HEK293 (cell line): ENCODE results near the gene EVX1.

Source experiments
- CTCF ChIA-PET: fragments of 350-600 bp; formaldehyde crosslinking; extraction: SDS; loops from one replicate; lab custom pipeline; 2021; ENCODE audit warnings: antibody characterized with exemption; lab: Yijun Ruan, JAX
- POLR2A ChIA-PET: fragments of 300-600 bp; formaldehyde crosslinking; extraction: SDS; loops from one replicate; lab custom pipeline; 2020; ENCODE audit warnings: antibody characterized with exemption, inconsistent platforms; lab: Yijun Ruan, JAX
- H3K27ac ChIP-seq: fragments of 200-500 bp; sonication (Bioruptor generic); 2 replicates; pipeline ENCODE4 v1.5.1; 2014; ENCODE audit warnings: low read depth, low read length, control low read depth, inconsistent platforms; ENCODE audit errors: extremely low read depth
- H3K36me3 ChIP-seq, 2 experiments: fragments of 200-500 bp in 1 of 2; sonication (Bioruptor generic) in 1 of 2; 1 replicate in 1 of 2; 2 replicates in 1 of 2; pipeline ENCODE4 v1.5.1; 2014 to 2017; ENCODE audit warnings: inconsistent platforms in 2 of 2, low read length in 2 of 2; ENCODE audit not compliant: control insufficient read depth in 2 of 2, insufficient read depth in 1 of 2
- H3K4me1 ChIP-seq: fragments of 200-500 bp; sonication (Bioruptor generic); 2 replicates; pipeline ENCODE4 v1.5.1; 2014; ENCODE audit warnings: mild to moderate bottlenecking, low read length, inconsistent platforms; ENCODE audit not compliant: control insufficient read depth, insufficient read depth
- H3K4me3 ChIP-seq: 2 replicates; pipeline ENCODE4 v1.5.1; 2011; ENCODE audit warnings: low read depth, mild to moderate bottlenecking, control low read depth, low read length, moderate library complexity
- H3K9me3 ChIP-seq: fragments of 200-500 bp; sonication (Bioruptor generic); 2 replicates; pipeline ENCODE4 v1.5.1; 2014; ENCODE audit warnings: low read depth, low read length, inconsistent platforms; ENCODE audit not compliant: control insufficient read depth, insufficient read depth
- ATF2 ChIP-seq: fragments of 450-650 bp; formaldehyde crosslinking; IDR thresholded peaks from 2 replicates; pipeline ENCODE4 v1.5.1; 2016; ENCODE audit warnings: missing biosample characterization, missing genetic modification characterization, low read depth
- MYNN ChIP-seq: fragments of 450-650 bp; formaldehyde crosslinking; IDR thresholded peaks from 2 replicates; pipeline ENCODE4 v1.5.1; 2016; ENCODE audit warnings: missing biosample characterization, missing genetic modification characterization, borderline replicate concordance
- REPIN1 ChIP-seq: fragments of 450-650 bp; formaldehyde crosslinking; IDR thresholded peaks from 2 replicates; pipeline ENCODE4 v1.5.1; 2017; ENCODE audit warnings: missing biosample characterization, missing genetic modification characterization, low read depth
- ZBTB8A ChIP-seq: fragments of 450-650 bp; formaldehyde crosslinking; IDR thresholded peaks from 2 replicates; pipeline ENCODE4 v1.5.1; 2016; ENCODE audit warnings: missing biosample characterization, missing genetic modification characterization
- ZNF211 ChIP-seq: fragments of 450-650 bp; formaldehyde crosslinking; IDR thresholded peaks from 2 replicates; pipeline ENCODE4 v1.5.1; 2016; ENCODE audit warnings: low read depth, missing biosample characterization, missing genetic modification characterization
- ZNF223 ChIP-seq: fragments of 450-650 bp; formaldehyde crosslinking; IDR thresholded peaks from 2 replicates; pipeline ENCODE4 v1.5.1; 2016; ENCODE audit warnings: missing biosample characterization, missing genetic modification characterization
- ZNF324 ChIP-seq: fragments of 450-650 bp; formaldehyde crosslinking; IDR thresholded peaks from 2 replicates; pipeline ENCODE4 v1.5.1; 2016; ENCODE audit warnings: missing biosample characterization, missing genetic modification characterization
- ZNF350 ChIP-seq: fragments of 450-650 bp; formaldehyde crosslinking; IDR thresholded peaks from 2 replicates; pipeline ENCODE4 v1.5.0; 2017; ENCODE audit warnings: missing biosample characterization, mild to moderate bottlenecking, missing genetic modification characterization
- ZNF362 ChIP-seq: fragments of 450-650 bp; formaldehyde crosslinking; IDR thresholded peaks from 2 replicates; pipeline ENCODE4 v1.5.1; 2016; ENCODE audit warnings: missing biosample characterization, missing genetic modification characterization
- ZNF366 ChIP-seq: fragments of 450-650 bp; formaldehyde crosslinking; conservative IDR thresholded peaks from 2 replicates; pipeline ENCODE4 v1.5.1; 2016; ENCODE audit warnings: missing biosample characterization, missing genetic modification characterization
- ZNF416 ChIP-seq: fragments of 450-650 bp; formaldehyde crosslinking; IDR thresholded peaks from 2 replicates; pipeline ENCODE4 v1.5.1; 2016; ENCODE audit warnings: missing biosample characterization, missing genetic modification characterization
- ZNF426 ChIP-seq: fragments of 450-650 bp; formaldehyde crosslinking; IDR thresholded peaks from 2 replicates; pipeline ENCODE4 v1.5.1; 2017; ENCODE audit warnings: missing biosample characterization, missing genetic modification characterization, mild to moderate bottlenecking, inconsistent platforms, moderate library complexity
- ZNF510 ChIP-seq: fragments of 450-650 bp; formaldehyde crosslinking; IDR thresholded peaks from 2 replicates; pipeline ENCODE4 v1.5.1; 2018; ENCODE audit warnings: mild to moderate bottlenecking, missing genetic modification characterization, missing biosample characterization; ENCODE audit not compliant: insufficient replicate concordance
- ZNF521 ChIP-seq: fragments of 450-650 bp; formaldehyde crosslinking; IDR thresholded peaks from 2 replicates; pipeline ENCODE4 v1.5.1; 2017; ENCODE audit warnings: missing biosample characterization, mild to moderate bottlenecking, missing genetic modification characterization
- ZNF626 ChIP-seq: fragments of 450-650 bp; sonication (Bioruptor Pico); formaldehyde crosslinking; IDR thresholded peaks from 2 replicates; pipeline ENCODE4 v1.5.1; 2018; ENCODE audit warnings: missing biosample characterization, missing genetic modification characterization, inconsistent platforms
- ZNF660 ChIP-seq: fragments of 450-650 bp; IDR thresholded peaks from 2 replicates; pipeline ENCODE4 v1.5.1; 2018; ENCODE audit warnings: missing biosample characterization, mild to moderate bottlenecking, missing genetic modification characterization
- ZNF704 ChIP-seq: fragments of 450-650 bp; formaldehyde crosslinking; IDR thresholded peaks from 2 replicates; pipeline ENCODE4 v1.5.1; 2016; ENCODE audit warnings: missing biosample characterization, missing genetic modification characterization
- ZNF777 ChIP-seq: fragments of 450-650 bp; formaldehyde crosslinking; IDR thresholded peaks from 2 replicates; pipeline ENCODE4 v1.5.1; 2017; ENCODE audit warnings: missing biosample characterization, missing genetic modification characterization, borderline replicate concordance
- ZNF785 ChIP-seq: fragments of 450-650 bp; formaldehyde crosslinking; IDR thresholded peaks from 2 replicates; pipeline ENCODE4 v1.5.1; 2016; ENCODE audit warnings: missing biosample characterization, missing genetic modification characterization
- ZNF830 ChIP-seq: fragments of 450-650 bp; IDR thresholded peaks from 2 replicates; pipeline ENCODE4 v1.5.0; 2018; ENCODE audit warnings: missing biosample characterization, missing genetic modification characterization, low read depth, mild to moderate bottlenecking, moderate library complexity
- ZSCAN16 ChIP-seq: fragments of 450-650 bp; formaldehyde crosslinking; IDR thresholded peaks from 2 replicates; pipeline ENCODE4 v1.5.1; 2016; ENCODE audit warnings: missing biosample characterization, missing genetic modification characterization
- ZSCAN18 ChIP-seq: fragments of 450-650 bp; formaldehyde crosslinking; IDR thresholded peaks from 2 replicates; pipeline ENCODE4 v1.5.1; 2016; ENCODE audit warnings: missing biosample characterization, missing genetic modification characterization
- ZSCAN30 ChIP-seq: fragments of 450-650 bp; IDR thresholded peaks from 2 replicates; pipeline ENCODE4 v1.5.1; 2018; ENCODE audit warnings: missing biosample characterization, mild to moderate bottlenecking, missing genetic modification characterization, moderate library complexity
- ZSCAN4 ChIP-seq: fragments of 450-650 bp; formaldehyde crosslinking; IDR thresholded peaks from 2 replicates; pipeline ENCODE4 v1.5.1; 2017; ENCODE audit warnings: missing biosample characterization, missing genetic modification characterization

The EVX1 gene

GRCh38 chr7:27249724-27250556, 7.3 kb downstream of the EVX1 start:
- no peak overlapping the region for H3K4me3 ChIP-seq
- no peak overlapping the region for H3K27ac ChIP-seq
- no peaks in the 10 kb centered on the region for H3K4me1 ChIP-seq
- ChIA-PET CTCF (interaction anchor here (0.8 kb wide), 1 partner anchor 14 kb away, joined by 3 read pairs; no protein-coding TSS in a partner anchor), POLR2A (no interaction called here)
- H3K9me3 ChIP-seq = no peaks in the 10 kb centered on the region
- TF ChIP-seq ZSCAN18 = no peak
- TF ChIP-seq ZSCAN4 (tag by site-specific recombination) = no peak
- TF ChIP-seq ZNF324 (tag by site-specific recombination) = no peak
- no peak for TF ChIP-seq MYNN (tag by site-specific recombination)
- TF ChIP-seq ZBTB8A (tag by site-specific recombination) = no peak
- no peak for TF ChIP-seq ZNF362 (tag by site-specific recombination)
- no peak for TF ChIP-seq ZNF704 (tag by site-specific recombination)
- TF ChIP-seq REPIN1 = no peak
- TF ChIP-seq ZNF350 (tag by site-specific recombination) = no peak
- TF ChIP-seq ZNF223 (tag by site-specific recombination) = no peak
- TF ChIP-seq ZNF211 = no peak
- no peaks in the 10 kb centered on the region for H3K36me3 ChIP-seq

GRCh38 chr7:27250557-27251070, 8.0 kb downstream of the EVX1 start:
- TF ChIP-seq ZNF830 (tag by site-specific recombination) = no peak
- H3K27ac ChIP-seq = no peak overlapping the region
- H3K4me1 ChIP-seq = no peaks in the 10 kb centered on the region
- POLR2A ChIA-PET = no interaction called here
- CTCF ChIA-PET = interaction anchor here (0.8 kb wide), 1 partner anchor 14 kb away, joined by 3 read pairs; no protein-coding TSS in a partner anchor
- no peak overlapping the region for H3K4me3 ChIP-seq
- H3K9me3 ChIP-seq = no peaks in the 10 kb centered on the region
- H3K36me3 ChIP-seq = no peaks in the 10 kb centered on the region

- Histone ChIP-seq H3K27ac (no peak overlapping the region), H3K9me3 (no peaks in the 10 kb centered on the region), H3K36me3 (no peaks in the 10 kb centered on the region), H3K4me1 (no peaks in the 10 kb centered on the region), H3K4me3 (no peak overlapping the region)
- CTCF ChIA-PET = interaction anchor here (0.8 kb wide), 1 partner anchor 13 kb away, joined by 3 read pairs; no protein-coding TSS in a partner anchor
- POLR2A ChIA-PET = no interaction called here
- no peak for TF ChIP-seq ZSCAN16
- TF ChIP-seq ZNF660 (tag by site-specific recombination) = no peak
- TF ChIP-seq ZNF785 = no peak
- TF ChIP-seq ZNF416 (tag by site-specific recombination) = no peak
- no peak for TF ChIP-seq ZNF366 (tag by site-specific recombination)
- no peak for TF ChIP-seq ZSCAN30 (tag by site-specific recombination)
- no peak for TF ChIP-seq ZNF626 (tag by site-specific recombination)
- TF ChIP-seq ZNF510 = no peak
- no peak for TF ChIP-seq ATF2
- no peak for TF ChIP-seq ZNF777 (tag by site-specific recombination)
- TF ChIP-seq ZNF426 = no peak
- no peak for TF ChIP-seq ZNF521 (tag by site-specific recombination)
Measured at GRCh38 chr7:27251136-27251651, 8.6 kb downstream of the EVX1 start.
